Anterior cingulate cortex (tissue), 58 donors: Measurements from ENCODE around the gene AK8.

Experiments
- DNase-seq, 58 donors: peaks; one replicate each; lab custom pipeline; 2025; lab: John Stamatoyannopoulos, UW

The AK8 gene

DNA sequence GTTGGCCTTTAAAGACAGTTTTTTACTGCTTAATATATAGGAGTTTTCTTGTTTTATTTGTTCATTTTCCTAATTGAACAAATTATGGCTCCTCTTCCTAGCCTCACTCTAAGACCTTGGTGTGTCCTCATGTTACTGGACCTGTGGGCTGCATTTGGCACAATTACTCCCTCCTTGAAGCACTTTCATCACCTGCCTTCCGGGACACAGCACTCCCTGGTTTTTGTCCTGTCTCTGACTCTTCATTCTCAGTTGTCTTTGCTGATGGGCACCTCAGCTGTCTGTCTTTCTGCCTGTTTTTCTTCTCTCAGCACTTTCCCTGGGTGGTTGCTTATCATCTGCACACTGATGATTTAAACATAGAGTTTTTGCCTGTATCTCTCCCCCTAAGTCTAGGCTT is 194.2 kb downstream of the AK8 start:
- no peak for DNase-seq

DNA sequence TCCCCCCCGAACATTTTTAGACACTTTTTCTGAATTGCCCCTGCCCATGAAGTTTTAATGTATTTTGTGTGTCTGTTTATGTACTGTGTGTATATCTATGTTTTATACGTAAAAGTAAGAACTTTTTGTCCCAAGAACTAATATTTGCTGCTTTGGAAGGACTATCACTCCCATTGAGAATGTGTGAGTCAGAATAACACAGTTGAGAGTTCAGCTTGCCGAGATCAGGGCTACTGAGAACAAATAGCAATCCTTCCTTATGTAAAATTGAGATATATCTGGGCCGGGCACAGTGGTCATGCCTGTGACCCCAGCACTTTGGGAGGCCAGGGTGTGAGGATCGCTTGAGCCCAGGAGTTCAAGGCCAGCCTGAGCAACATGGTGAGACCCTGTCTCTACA is 196.5 kb downstream of the AK8 start:
- no peak for DNase-seq

DNA sequence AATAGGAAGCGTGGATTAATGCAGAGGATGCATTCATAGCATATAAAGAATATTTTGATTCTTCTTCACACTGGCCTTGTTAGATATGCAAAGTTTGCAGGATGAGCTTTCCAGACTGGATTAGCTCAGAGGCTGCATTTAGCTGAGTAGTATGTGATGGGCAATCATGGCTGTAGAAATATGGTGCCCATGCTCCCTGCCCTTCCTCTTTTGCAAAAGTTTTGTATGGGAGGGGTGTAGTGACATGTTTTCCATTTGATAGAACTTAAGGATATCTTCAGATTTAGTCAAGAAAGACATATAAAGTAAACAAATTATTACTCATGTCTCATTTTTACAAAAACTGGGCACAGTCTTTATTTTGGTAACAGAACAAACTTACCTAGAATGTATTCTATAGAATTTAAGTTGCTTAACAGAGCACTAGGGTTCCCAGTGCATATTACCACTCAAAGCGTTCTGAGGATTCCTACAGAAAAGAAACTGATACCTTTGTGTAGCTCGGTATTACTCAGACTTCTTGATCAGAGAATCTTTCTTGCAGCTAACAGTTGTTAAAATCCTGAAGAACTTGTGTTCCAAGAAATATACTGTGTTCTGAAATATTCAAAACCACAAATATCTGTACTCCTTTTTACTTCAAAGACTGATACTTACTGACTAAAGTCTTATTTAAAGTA is 198.0 kb downstream of the AK8 start:
- no peak for DNase-seq

DNA sequence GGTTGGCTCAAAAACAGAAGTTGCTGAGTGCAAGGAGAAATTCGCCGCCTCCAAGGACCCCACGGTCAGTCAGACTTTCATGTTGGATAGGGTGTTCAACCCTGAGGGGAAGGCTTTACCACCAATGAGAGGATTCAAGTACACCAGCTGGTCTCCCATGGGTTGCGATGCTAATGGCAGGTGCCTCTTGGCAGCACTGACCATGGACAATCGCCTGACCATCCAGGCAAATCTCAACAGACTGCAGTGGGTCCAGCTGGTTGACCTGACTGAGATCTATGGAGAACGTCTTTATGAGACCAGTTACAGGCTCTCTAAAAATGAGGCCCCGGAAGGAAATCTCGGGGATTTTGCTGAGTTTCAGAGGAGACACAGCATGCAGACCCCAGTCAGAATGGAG is 200.1 kb downstream of the AK8 start:
- no peak for DNase-seq
